H9 (cell line): ENCODE measurements around the gene TMEM107. TPM values are rescaled to one million over a fixed set of nuclear protein-coding genes. Genes with fewer than 3 reads are reported as not detected.

Experiments used
- DNase-seq: peaks from one replicate; pipeline ENCODE4 v3.0.0-alpha.2; 2017
- H2AFZ ChIP-seq: one replicate; pipeline ENCODE4 v1.6.1; 2013; ENCODE audit warnings: mild to moderate bottlenecking, low read length, control low read depth, moderate library complexity
- H2AK5ac ChIP-seq: 2 replicates; pipeline ENCODE4 v1.6.1; 2013; ENCODE audit warnings: low read length, control low read depth, mixed read lengths; ENCODE audit not compliant: insufficient read length
- H2BK120ac ChIP-seq: one replicate; pipeline ENCODE4 v1.6.1; 2013; ENCODE audit warnings: low read depth, mild to moderate bottlenecking, low read length, control low read depth, inconsistent platforms; ENCODE audit not compliant: poor library complexity, severe bottlenecking
- H2BK12ac ChIP-seq: 2 replicates; pipeline ENCODE4 v1.6.1; 2013; ENCODE audit warnings: low read length, control low read depth, mixed read lengths, low read depth; ENCODE audit not compliant: insufficient read length
- H2BK15ac ChIP-seq: 2 replicates; pipeline ENCODE4 v1.6.1; 2013; ENCODE audit warnings: low read depth, low read length, control low read depth
- H2BK20ac ChIP-seq: one replicate; pipeline ENCODE4 v1.6.1; 2013; ENCODE audit warnings: low read depth, mild to moderate bottlenecking, low read length, control low read depth, inconsistent platforms; ENCODE audit not compliant: poor library complexity, severe bottlenecking
- H2BK5ac ChIP-seq: 2 replicates; pipeline ENCODE4 v1.6.1; 2013; ENCODE audit warnings: low read length, control low read depth, mixed read lengths; ENCODE audit not compliant: insufficient read length
- H3K14ac ChIP-seq: 2 replicates; pipeline ENCODE4 v1.6.1; 2013; ENCODE audit warnings: low read length, control low read depth; ENCODE audit not compliant: insufficient read depth
- H3K18ac ChIP-seq: 2 replicates; pipeline ENCODE4 v1.6.1; 2013; ENCODE audit warnings: low read depth, mild to moderate bottlenecking, mixed read lengths, low read length, control low read depth; ENCODE audit not compliant: insufficient read length
- H3K23ac ChIP-seq: 2 replicates; pipeline ENCODE4 v1.6.1; 2013; ENCODE audit warnings: low read length, control low read depth, mixed read lengths, low read depth; ENCODE audit not compliant: insufficient read length
- H3K23me2 ChIP-seq: 2 replicates; pipeline ENCODE4 v1.6.1; 2013; ENCODE audit warnings: low read depth, mild to moderate bottlenecking, mixed read lengths, low read length, control low read depth; ENCODE audit not compliant: insufficient read length, poor library complexity, severe bottlenecking
- H3K27ac ChIP-seq: 2 replicates; pipeline ENCODE4 v1.5.1; 2013; ENCODE audit warnings: low read length, control low read depth, mixed read lengths, low read depth; ENCODE audit not compliant: insufficient read length
- H3K27me3 ChIP-seq: 2 replicates; pipeline ENCODE4 v1.6.1; 2013; ENCODE audit warnings: low read length, control low read depth, inconsistent platforms; ENCODE audit not compliant: insufficient read depth
- H3K4ac ChIP-seq: 2 replicates; pipeline ENCODE4 v1.6.1; 2013; ENCODE audit warnings: low read depth, mild to moderate bottlenecking, control low read depth, inconsistent platforms, low read length, moderate library complexity
- H3K4me1 ChIP-seq: 2 replicates; pipeline ENCODE4 v1.6.1; 2013; ENCODE audit warnings: low read length, control low read depth, inconsistent platforms; ENCODE audit not compliant: insufficient read depth
- H3K4me2 ChIP-seq: 2 replicates; pipeline ENCODE4 v1.6.1; 2013; ENCODE audit warnings: low read length, control low read depth, mixed read lengths; ENCODE audit not compliant: insufficient read length, insufficient read depth
- H3K56ac ChIP-seq: 2 replicates; pipeline ENCODE4 v1.6.1; 2013; ENCODE audit warnings: low read depth, mild to moderate bottlenecking, mixed read lengths, low read length, control low read depth; ENCODE audit not compliant: insufficient read length
- H3K79me1 ChIP-seq: 2 replicates; pipeline ENCODE4 v1.6.1; 2013; ENCODE audit warnings: low read depth, mild to moderate bottlenecking, moderate library complexity, low read length, control low read depth, inconsistent platforms; ENCODE audit not compliant: insufficient read depth, poor library complexity, severe bottlenecking
- H3K79me2 ChIP-seq: 2 replicates; pipeline ENCODE4 v1.6.1; 2013; ENCODE audit warnings: low read length, control low read depth, inconsistent platforms; ENCODE audit not compliant: insufficient read depth
- H3K9ac ChIP-seq: 2 replicates; pipeline ENCODE4 v1.6.1; 2013; ENCODE audit warnings: low read length, control low read depth, mixed read lengths; ENCODE audit not compliant: insufficient read length; ENCODE audit errors: extremely low read depth
- H3K9me3 ChIP-seq: one replicate; pipeline ENCODE4 v1.6.1; 2013; ENCODE audit warnings: low read depth, low read length, inconsistent platforms; ENCODE audit not compliant: control insufficient read depth
- H3T11ph ChIP-seq: one replicate; pipeline ENCODE4 v1.6.1; 2013; ENCODE audit warnings: mild to moderate bottlenecking, low read length, control low read depth, inconsistent platforms
- H4K20me1 ChIP-seq: one replicate; pipeline ENCODE4 v1.6.1; 2013; ENCODE audit not compliant: control insufficient read depth, insufficient read length, insufficient read depth
- H4K5ac ChIP-seq: 2 replicates; pipeline ENCODE4 v1.6.1; 2013; ENCODE audit warnings: low read depth, mild to moderate bottlenecking, mixed read lengths, low read length, control low read depth; ENCODE audit not compliant: insufficient read length
- H4K8ac ChIP-seq: replicated peaks from 2 replicates; pipeline ENCODE4 v1.6.1; 2013; ENCODE audit warnings: low read length, control low read depth, mixed read lengths, low read depth; ENCODE audit not compliant: insufficient read length
- H4K91ac ChIP-seq: 2 replicates; pipeline ENCODE4 v1.6.1; 2013; ENCODE audit warnings: low read depth, mild to moderate bottlenecking, moderate library complexity, mixed read lengths, low read length, control low read depth; ENCODE audit not compliant: insufficient read length
- H3K27ac Mint-ChIP-seq, 3 experiments: 2 replicates in 2 of 3; 3 replicates in 1 of 3; pipeline ENCODE4 v1.8.0; 2020 to 2021; ENCODE audit warnings: mixed read lengths in 3 of 3, mild to moderate bottlenecking in 1 of 3, moderate library complexity in 1 of 3
- H3K27me3 Mint-ChIP-seq: 2 replicates; pipeline ENCODE4 v1.8.0; 2021; ENCODE audit warnings: low read depth, mild to moderate bottlenecking, moderate library complexity, mixed read lengths
- H3K36me3 Mint-ChIP-seq, 3 experiments: 2 replicates in 2 of 3; 3 replicates in 1 of 3; pipeline ENCODE4 v1.8.0; 2020 to 2021; ENCODE audit warnings: low read depth in 3 of 3, mixed read lengths in 3 of 3; ENCODE audit not compliant: insufficient read depth in 1 of 3
- H3K4me1 Mint-ChIP-seq, 2 experiments: 2 replicates each; pipeline ENCODE4 v1.8.0; 2020; ENCODE audit warnings: mixed read lengths in 2 of 2
- H3K4me3 Mint-ChIP-seq, 2 experiments: 2 replicates in 1 of 2; 3 replicates in 1 of 2; pipeline ENCODE4 v1.8.0; 2020 to 2021; ENCODE audit warnings: mild to moderate bottlenecking in 2 of 2, mixed read lengths in 2 of 2, moderate library complexity in 1 of 2
- H3K9me3 Mint-ChIP-seq, 2 experiments: 2 replicates in 1 of 2; 3 replicates in 1 of 2; pipeline ENCODE4 v1.8.0; 2020; ENCODE audit warnings: mild to moderate bottlenecking in 2 of 2, mixed read lengths in 2 of 2, moderate library complexity in 1 of 2
- CTCF ChIP-seq: fragments of 200-600 bp; sonication (generic); conservative IDR thresholded peaks from 3 replicates; pipeline ENCODE4 v1.8.0; 2021; ENCODE audit warnings: antibody characterized with exemption, mild to moderate bottlenecking
- WGBS: extraction: QIAGEN DNeasy Blood & Tissue Kit; methylation state at CpG from one replicate; pipeline ENCODE4 v1.1.7; 2013; ENCODE audit warnings: missing lambda C conversion rate, low lambda C conversion rate, mixed read lengths; ENCODE audit not compliant: insufficient read length; ENCODE audit errors: extremely low coverage; 5-methylcytosine and 5-hydroxymethylcytosine counted together
- total RNA-seq: library from RNA; stranded (reverse); gene quantifications from 2 replicates; pipeline ENCODE4 v1.2.1, GENCODE V29; 2021

Gene TMEM107
- total RNA-seq, 1 experiment from 2014 or later = 12.7 TPM

- peaks cover 3% of the 10 kb centered on the region; the same call in 1 of the 2 replicates for H3K27me3 Mint-ChIP-seq
- H2BK20ac ChIP-seq = no peak overlapping the region
- no peak overlapping the region for H2BK120ac ChIP-seq
- H4K5ac ChIP-seq = no peak overlapping the region
- H3K4ac ChIP-seq = no peak overlapping the region
- H3K36me3 Mint-ChIP-seq = peaks cover 29 to 72% (median 50%) of the 10 kb centered on the region in 3 experiments
- no peaks in the 10 kb centered on the region for H3K79me2 ChIP-seq
- H3K14ac ChIP-seq = no peak overlapping the region
- H3K9ac ChIP-seq = no peak overlapping the region
- no peaks in the 10 kb centered on the region for H3K79me1 ChIP-seq
- H3K27ac ChIP-seq = no peak overlapping the region
- no peak overlapping the region for H4K8ac ChIP-seq
- TF ChIP-seq CTCF = no peak
- no peak overlapping the region for H3K18ac ChIP-seq
- no peak overlapping the region for H3K23ac ChIP-seq
- no peak for DNase-seq
- H3K9me3 Mint-ChIP-seq = no peaks in the 10 kb centered on the region
- no peak overlapping the region for H3K4me2 ChIP-seq
- WGBS = no CpG with 5 or more reads among the region's 15 CpGs
- H2AK5ac ChIP-seq = no peak overlapping the region
- H3K23me2 ChIP-seq = peaks cover 3% of the 10 kb centered on the region
- no peak overlapping the region for H2BK15ac ChIP-seq
- no peak overlapping the region for H2BK12ac ChIP-seq
- no peaks in the 10 kb centered on the region for H4K20me1 ChIP-seq
- no peak overlapping the region for H3K27ac Mint-ChIP-seq
- no peak overlapping the region for H4K91ac ChIP-seq
- H3K9me3 ChIP-seq = no peaks in the 10 kb centered on the region
- H3T11ph ChIP-seq = no peak overlapping the region
- H3K4me3 Mint-ChIP-seq = 0 out of 5 replicates have a peak overlapping the region, but pooled peaks of 1 of the 2 experiments have one; percentile 7
- H3K4me1 ChIP-seq = no peaks in the 10 kb centered on the region
- H2AFZ ChIP-seq = no peak overlapping the region
- H3K56ac ChIP-seq = no peak overlapping the region
- H3K4me1 Mint-ChIP-seq = 0 out of 4 replicates have a peak, but pooled peaks cover 0 to 2% of the 10 kb centered on the region in 2 experiments
- no peak overlapping the region for H2BK5ac ChIP-seq
- H3K27me3 ChIP-seq = no peaks in the 10 kb centered on the region
These were observed 33.1 kb downstream of the TMEM107 start for GRCh38 chr17:8142887-8143580.
